Dermis blood vessel endothelial cell (primary cell): ENCODE results near the gene PTGDR2. TPM values are rescaled to one million over a fixed set of nuclear protein-coding genes. Genes with fewer than 3 reads are reported as not detected.

Source experiments
- DNase-seq: peaks from one replicate; pipeline ENCODE4 v3.0.0; 2010
- total RNA-seq: library from RNA; depleted of rRNA; stranded (reverse); fragments of >200 nt; gene quantifications from 2 replicates; pipeline ENCODE4 v1.2.3, GENCODE V29; 2014

Gene PTGDR2
- total RNA-seq, 1 donor from 2014 or later, result not detected

- DNase-seq, result no peak
These were observed 18.9 kb upstream of the PTGDR2 start for GRCh38 chr11:60874421-60875365.

- no peak for DNase-seq
These were observed 17.8 kb upstream of the PTGDR2 start for GRCh38 chr11:60873533-60873932.

GRCh38 chr11:60872961-60873524, 17.3 kb upstream of the PTGDR2 start:
- peak; percentile 52 for DNase-seq

- peak; percentile 30 for DNase-seq
These were observed 16.6 kb upstream of the PTGDR2 start for GRCh38 chr11:60872124-60872960.

- DNase-seq, result no peak
These were observed 15.8 kb upstream of the PTGDR2 start for GRCh38 chr11:60871378-60872061.

GRCh38 chr11:60870733-60871377, 15.1 kb upstream of the PTGDR2 start:
- no peak for DNase-seq

GRCh38 chr11:60870276-60870675, 14.5 kb upstream of the PTGDR2 start:
- no peak for DNase-seq

- DNase-seq, result no peak
These were observed 13.7 kb upstream of the PTGDR2 start for GRCh38 chr11:60869451-60869825.

- no peak for DNase-seq
These were observed 13.1 kb upstream of the PTGDR2 start for GRCh38 chr11:60868682-60869450.

- no peak for DNase-seq
These were observed 12.3 kb upstream of the PTGDR2 start for GRCh38 chr11:60867871-60868681.

GRCh38 chr11:60866911-60867870, 11.4 kb upstream of the PTGDR2 start, which contains the start of gene ZP1:
Gene ZP1 (plus strand): TSS chr11:60867542. CDS start chr11:60867562, 20 bp downstream.
- DNase-seq, result no peak

GRCh38 chr11:60864856-60865513, 9.2 kb upstream of the PTGDR2 start:
- DNase-seq, result no peak

- DNase-seq, result no peak
These were observed 8.1 kb upstream of the PTGDR2 start for GRCh38 chr11:60863550-60864521.

- DNase-seq, result no peak
These were observed 6.4 kb upstream of the PTGDR2 start for GRCh38 chr11:60862171-60862570.

GRCh38 chr11:60860943-60861342, 5.2 kb upstream of the PTGDR2 start:
- DNase-seq, result peak; percentile 27

- DNase-seq, result no peak
These were observed 4.0 kb upstream of the PTGDR2 start for GRCh38 chr11:60859616-60860250.
